Keratinocyte (primary cell): Measurements from ENCODE around the gene KCNB1. TPM values are rescaled to one million over a fixed set of nuclear protein-coding genes. Genes with fewer than 3 reads are reported as not detected.

ENCODE experiments used
- DNase-seq: peaks from one replicate; pipeline ENCODE4 v3.0.0-alpha.2; 2011; ENCODE audit warnings: low read depth, missing footprints, low spot score
- FAIRE-seq: peaks from 2 replicates; lab custom pipeline; 2011; peaks lifted over from hg19 to GRCh38; lab: Jason Lieb, UNC
- H2AFZ ChIP-seq: 2 replicates; pipeline ENCODE4 v1.6.0; 2012; ENCODE audit warnings: low read length, control low read depth, inconsistent platforms; ENCODE audit not compliant: control insufficient read depth
- H3K27ac ChIP-seq: 2 replicates; pipeline ENCODE4 v1.5.1; 2011; ENCODE audit warnings: low read length; ENCODE audit not compliant: control insufficient read depth, insufficient read depth
- H3K27me3 ChIP-seq: 3 replicates; pipeline ENCODE4 v1.6.0; 2011; ENCODE audit warnings: low read length; ENCODE audit not compliant: control insufficient read depth, insufficient read depth; ENCODE audit errors: extremely low read depth
- H3K36me3 ChIP-seq, 2 experiments: 2 replicates in 1 of 2; 3 replicates in 1 of 2; pipeline ENCODE4 v1.5.1; 2011; ENCODE audit warnings: low read length in 2 of 2, mild to moderate bottlenecking in 1 of 2; ENCODE audit not compliant: control insufficient read depth in 2 of 2, insufficient read depth in 2 of 2; ENCODE audit errors: extremely low read depth in 1 of 2
- H3K4me1 ChIP-seq: 3 replicates; pipeline ENCODE4 v1.5.1; 2011; ENCODE audit warnings: low read length; ENCODE audit not compliant: control insufficient read depth, insufficient read depth; ENCODE audit errors: extremely low read depth
- H3K4me2 ChIP-seq: 3 replicates; pipeline ENCODE4 v1.6.0; 2011; ENCODE audit warnings: low read depth, low read length; ENCODE audit not compliant: control insufficient read depth, insufficient read depth; ENCODE audit errors: extremely low read depth
- H3K4me3 ChIP-seq, 3 experiments: fragments of 200-600 bp in 1 of 3; sonication (generic) in 1 of 3; 2 replicates in 2 of 3; 3 replicates in 1 of 3; pipeline ENCODE4 v1.5.1; 2011 to 2016; ENCODE audit warnings: low read length in 3 of 3, mild to moderate bottlenecking in 3 of 3, control low read depth in 2 of 3, inconsistent platforms in 1 of 3, low read depth in 1 of 3, mixed read lengths in 1 of 3, mixed run types in 1 of 3, moderate library complexity in 1 of 3; ENCODE audit not compliant: control insufficient read depth in 2 of 3, insufficient read depth in 2 of 3; ENCODE audit errors: extremely low read depth in 1 of 3
- H3K79me2 ChIP-seq: 2 replicates; pipeline ENCODE4 v1.6.0; 2012; ENCODE audit warnings: low read length; ENCODE audit not compliant: control insufficient read depth, insufficient read depth
- H3K9ac ChIP-seq: 3 replicates; pipeline ENCODE4 v1.6.0; 2011; ENCODE audit warnings: low read length; ENCODE audit not compliant: control insufficient read depth, insufficient read depth; ENCODE audit errors: extremely low read depth
- H3K9me1 ChIP-seq: 3 replicates; pipeline ENCODE4 v1.6.0; 2011; ENCODE audit warnings: low read length; ENCODE audit not compliant: control insufficient read depth, insufficient read depth; ENCODE audit errors: extremely low read depth
- H3K9me3 ChIP-seq: 2 replicates; pipeline ENCODE4 v1.5.1; 2012; ENCODE audit warnings: low read depth, low read length; ENCODE audit not compliant: control insufficient read depth
- H4K20me1 ChIP-seq: 3 replicates; pipeline ENCODE4 v1.6.0; 2011; ENCODE audit warnings: low read length; ENCODE audit not compliant: control insufficient read depth, insufficient read depth; ENCODE audit errors: extremely low read depth
- EZH2 ChIP-seq: IDR thresholded peaks from one replicate; pipeline ENCODE4 v1.6.1; 2012; ENCODE audit warnings: inconsistent platforms, mild to moderate bottlenecking, low read length, moderate library complexity
- dilution Hi-C: fragments of 300-500 bp; cut with MboI; formaldehyde crosslinking; loops from one replicate; pipeline ENCODE4 v1.7.0; 2020; ENCODE audit warnings: low sequenced_read_pairs; ENCODE audit not compliant: extremely low pct_ligation_motif_present
- polyA plus RNA-seq, 5 experiments: library from polyadenylated mRNA; depleted of rRNA in 3 of 5; stranded (reverse) in 3 of 5; stranded (forward) in 1 of 5; unstranded in 1 of 5; fragments of >200 nt; gene quantifications; 1 replicate in 1 of 5; 2 replicates in 3 of 5; 3 replicates in 1 of 5; pipeline versions ENCODE4 v1.2.1 to v1.2.3, GENCODE V29; 2011 to 2012; ENCODE audit warnings: missing spikeins in 2 of 5, low read depth in 1 of 5, low replicate concordance in 1 of 5
- TF ChIP-seq, protein P1 (sequence below), 3 experiments: IDR thresholded peaks in 1 of 3; conservative IDR thresholded peaks in 1 of 3; optimal IDR thresholded peaks in 1 of 3; 2 replicates in 2 of 3; 3 replicates in 1 of 3; pipeline versions ENCODE3 to v1.5.1; 2011; ENCODE audit warnings: low read length in 3 of 3, mild to moderate bottlenecking in 3 of 3, moderate library complexity in 2 of 3, control low read depth in 1 of 3, inconsistent platforms in 1 of 3; ENCODE audit not compliant: insufficient read depth in 2 of 3; ENCODE audit errors: extremely low read depth in 1 of 3

The KCNB1 gene
- polyA plus RNA-seq, 1 donor (not counting 4 experiments of a cell fraction or from before 2014, with no cell fraction given): not detected

DNA sequence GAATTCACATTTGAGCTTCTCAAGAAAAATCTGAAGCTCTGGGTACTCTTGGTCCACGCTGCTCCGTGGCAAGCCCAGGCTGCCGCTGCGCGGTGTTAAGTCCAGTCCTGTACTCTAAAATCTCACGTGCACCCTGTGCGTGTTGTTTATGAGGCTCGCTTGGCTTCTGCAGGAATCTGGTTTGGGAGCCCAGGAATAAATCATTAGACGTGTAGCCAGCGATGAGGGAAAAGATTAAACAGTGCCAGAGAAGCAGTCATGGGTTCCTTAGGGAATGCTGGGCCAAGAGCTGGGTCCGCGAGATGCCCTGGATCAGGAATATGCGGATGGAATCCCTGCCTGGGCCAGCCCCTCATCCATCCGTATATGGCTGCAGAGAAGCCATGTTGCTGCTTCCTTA is 87.3 kb downstream of the KCNB1 start:
- Histone ChIP-seq H3K9me3 (no peaks in the 10 kb centered on the region), H2AFZ (no peak overlapping the region), H3K9ac (no peak overlapping the region), H3K36me3 (no peaks in the 10 kb centered on the region), H3K4me1 (peaks cover 7% of the 10 kb centered on the region), H3K79me2 (no peaks in the 10 kb centered on the region), H3K27ac (no peak overlapping the region), H3K27me3 (peaks cover 24% of the 10 kb centered on the region), H3K4me3 (no peak overlapping the region), H4K20me1 (no peaks in the 10 kb centered on the region), H3K9me1 (no peaks in the 10 kb centered on the region), H3K4me2 (no peak overlapping the region)
- FAIRE-seq (no peak), DNase-seq (no peak)
- dilution Hi-C loops: no loop called here
- TF ChIP-seq EZH2: no peak
- TF ChIP-seq, protein P1, sequence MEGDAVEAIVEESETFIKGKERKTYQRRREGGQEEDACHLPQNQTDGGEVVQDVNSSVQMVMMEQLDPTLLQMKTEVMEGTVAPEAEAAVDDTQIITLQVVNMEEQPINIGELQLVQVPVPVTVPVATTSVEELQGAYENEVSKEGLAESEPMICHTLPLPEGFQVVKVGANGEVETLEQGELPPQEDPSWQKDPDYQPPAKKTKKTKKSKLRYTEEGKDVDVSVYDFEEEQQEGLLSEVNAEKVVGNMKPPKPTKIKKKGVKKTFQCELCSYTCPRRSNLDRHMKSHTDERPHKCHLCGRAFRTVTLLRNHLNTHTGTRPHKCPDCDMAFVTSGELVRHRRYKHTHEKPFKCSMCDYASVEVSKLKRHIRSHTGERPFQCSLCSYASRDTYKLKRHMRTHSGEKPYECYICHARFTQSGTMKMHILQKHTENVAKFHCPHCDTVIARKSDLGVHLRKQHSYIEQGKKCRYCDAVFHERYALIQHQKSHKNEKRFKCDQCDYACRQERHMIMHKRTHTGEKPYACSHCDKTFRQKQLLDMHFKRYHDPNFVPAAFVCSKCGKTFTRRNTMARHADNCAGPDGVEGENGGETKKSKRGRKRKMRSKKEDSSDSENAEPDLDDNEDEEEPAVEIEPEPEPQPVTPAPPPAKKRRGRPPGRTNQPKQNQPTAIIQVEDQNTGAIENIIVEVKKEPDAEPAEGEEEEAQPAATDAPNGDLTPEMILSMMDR (optimal IDR thresholded peaks at IDR 0.05 in 1 of 3, IDR thresholded peaks at IDR 0.05 in 1 of 3, conservative IDR thresholded peaks at IDR 0.05 in 1 of 3; ENCODE audit: extremely low read depth in 1 of 3, insufficient read depth in 2 of 3, low read length in 3 of 3): no peak

DNA sequence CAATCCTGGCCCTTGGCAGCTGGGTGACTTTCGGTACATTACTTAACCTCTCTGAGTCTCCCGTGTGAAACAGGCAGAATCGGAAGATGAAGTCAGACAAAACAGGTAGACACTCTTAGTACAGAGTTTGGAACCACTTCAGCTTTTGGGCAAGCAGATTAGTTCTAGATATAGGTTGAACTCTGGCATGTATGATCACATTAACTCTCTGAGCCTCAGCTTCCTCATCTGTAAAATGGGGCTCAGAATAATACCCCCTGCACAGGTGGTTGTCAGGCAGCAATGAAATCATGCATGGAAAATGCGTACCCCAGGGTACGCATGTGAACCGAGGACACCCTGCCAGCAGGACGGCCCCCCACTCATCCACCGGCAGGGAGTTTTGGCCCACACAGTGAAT is 87.7 kb downstream of the KCNB1 start:
- no peaks in the 10 kb centered on the region for H3K9me3 ChIP-seq
- no peak for DNase-seq
- peaks cover 7% of the 10 kb centered on the region for H3K4me1 ChIP-seq
- peaks cover 24% of the 10 kb centered on the region for H3K27me3 ChIP-seq
- H3K36me3 ChIP-seq: no peaks in the 10 kb centered on the region
- no peak for TF ChIP-seq EZH2
- TF ChIP-seq, protein P1 (optimal IDR thresholded peaks at IDR 0.05 in 1 of 3, IDR thresholded peaks at IDR 0.05 in 1 of 3, conservative IDR thresholded peaks at IDR 0.05 in 1 of 3; ENCODE audit: extremely low read depth in 1 of 3, insufficient read depth in 2 of 3, low read length in 3 of 3): no peak
- H3K4me3 ChIP-seq: no peak overlapping the region
- H3K79me2 ChIP-seq: no peaks in the 10 kb centered on the region
- dilution Hi-C loops: no loop called here
- no peaks in the 10 kb centered on the region for H3K9me1 ChIP-seq
- no peak overlapping the region for H3K9ac ChIP-seq
- no peak overlapping the region for H2AFZ ChIP-seq
- H4K20me1 ChIP-seq: no peaks in the 10 kb centered on the region
- no peak overlapping the region for H3K4me2 ChIP-seq
- FAIRE-seq: no peak
- no peak overlapping the region for H3K27ac ChIP-seq
